Esophagus mucosa (tissue), 1 donor: ENCODE results near the gene EIF6. TPM values are rescaled to one million over a fixed set of nuclear protein-coding genes. Genes with fewer than 3 reads are reported as not detected.
"Not testable (repeated sequence)": the region's sequence is repeated elsewhere in the genome, so short reads cannot be mapped to it uniquely, and the experiment has no call there.

ENCODE experiments used
- ATAC-seq: fragments of 200-7000 bp; cut with Tn5 transposase; one replicate; pipeline ENCODE4 v1.9.1; 2020
- total RNA-seq: library from RNA; stranded (reverse); gene quantifications from one replicate; pipeline ENCODE4 v1.2.4, GENCODE V29; 2023
- donor health status: DM: yes; HTN: yes; CAD: no.

EIF6 gene
- total RNA-seq, 1 donor from 2014 or later = 256 TPM

DNA sequence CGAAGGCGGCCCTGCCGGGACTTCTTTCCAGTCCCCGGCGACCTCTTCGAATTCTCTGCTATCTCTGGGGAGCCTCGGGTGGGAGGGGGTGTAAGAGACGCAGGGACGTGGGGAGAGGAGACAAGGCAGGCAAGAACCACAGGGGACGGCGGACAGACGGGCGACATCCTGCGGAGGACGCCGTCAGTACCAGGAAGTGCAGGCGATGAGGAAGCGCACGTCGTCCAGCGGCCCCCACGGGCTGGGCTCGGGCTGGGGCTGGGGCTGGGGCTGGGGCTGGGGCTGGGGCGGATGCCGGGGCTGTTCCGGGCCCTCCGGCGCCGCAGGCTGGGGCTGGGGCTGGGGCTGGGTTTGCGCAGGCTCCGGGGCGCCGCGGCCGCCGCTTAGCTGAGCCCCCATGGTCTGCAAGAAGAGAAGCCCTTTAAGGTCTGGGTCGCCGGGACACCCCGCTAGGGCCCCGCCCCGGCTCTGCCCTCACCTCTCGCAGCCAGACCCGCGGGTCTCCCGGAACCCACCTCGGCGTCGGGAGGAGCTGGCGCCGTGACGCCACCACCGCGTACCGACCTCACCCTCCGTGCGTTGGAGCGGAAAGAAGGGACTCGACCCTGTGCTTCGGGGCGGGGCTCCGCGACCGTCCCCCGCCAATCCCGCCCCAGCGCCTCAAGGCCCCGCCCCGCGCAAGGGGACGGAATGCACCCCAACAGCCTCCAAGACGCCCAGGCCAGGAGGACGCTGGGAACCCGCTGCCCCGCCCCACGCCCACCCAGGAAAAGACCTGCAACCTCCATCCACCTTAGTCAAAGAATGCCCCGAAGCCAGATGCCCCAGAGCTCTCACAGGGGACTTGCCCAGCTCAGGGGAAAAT, 6.8 kb downstream of the EIF6 start, which contains the start of gene MMP24OS:
Gene MMP24OS, minus strand, starts transcription at position 592 of the 865 bp plus-strand sequence. Its CDS starts 193 bp downstream, at position 399.
- ATAC-seq = peak; percentile 83

- ATAC-seq = no peak
These were observed 7.4 kb downstream of the EIF6 start for GRCh38 chr20:35277127-35277526.

- ATAC-seq = no peak
These were observed 8.2 kb downstream of the EIF6 start for GRCh38 chr20:35276408-35276807.

GRCh38 chr20:35275741-35276251, 8.8 kb downstream of the EIF6 start:
- no peak for ATAC-seq

- no peak for ATAC-seq
These were observed 10.1 kb downstream of the EIF6 start for GRCh38 chr20:35274172-35275092.

DNA sequence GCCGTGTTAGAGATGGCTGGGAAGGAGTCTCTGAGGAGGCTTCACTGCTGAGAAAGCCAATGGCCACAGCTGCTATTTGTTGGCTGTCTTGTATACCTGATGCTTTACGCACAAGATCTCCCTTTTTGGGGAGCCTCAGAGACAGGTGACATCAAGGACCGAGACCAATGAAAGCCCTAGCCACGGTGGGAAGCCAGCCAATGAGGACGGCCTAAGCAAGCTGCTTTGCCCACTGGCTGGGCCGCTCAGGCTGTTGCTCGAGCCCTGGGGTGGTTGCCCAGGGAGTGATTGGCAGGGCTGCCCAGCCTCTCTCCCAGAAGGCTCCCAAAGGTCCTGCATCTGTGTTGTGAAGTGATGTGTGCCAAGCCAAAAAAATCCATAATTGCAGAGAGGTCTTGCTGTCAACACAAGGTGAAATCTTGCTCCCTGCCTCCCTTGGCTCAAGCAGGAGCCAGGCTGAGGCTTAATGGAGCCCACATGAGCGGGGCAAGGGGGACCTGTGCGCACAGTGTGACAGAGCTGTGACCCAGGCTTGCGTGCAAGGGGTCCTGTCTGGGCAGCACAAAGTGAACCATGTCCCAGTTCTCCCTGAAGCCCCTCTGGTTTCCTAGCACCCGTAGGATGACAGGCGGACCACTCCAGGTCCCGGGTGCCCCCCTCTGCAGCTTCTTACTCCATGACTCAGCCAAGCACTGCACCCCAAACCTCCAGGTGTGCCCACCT, 11.0 kb downstream of the EIF6 start:
- ATAC-seq = no peak

DNA sequence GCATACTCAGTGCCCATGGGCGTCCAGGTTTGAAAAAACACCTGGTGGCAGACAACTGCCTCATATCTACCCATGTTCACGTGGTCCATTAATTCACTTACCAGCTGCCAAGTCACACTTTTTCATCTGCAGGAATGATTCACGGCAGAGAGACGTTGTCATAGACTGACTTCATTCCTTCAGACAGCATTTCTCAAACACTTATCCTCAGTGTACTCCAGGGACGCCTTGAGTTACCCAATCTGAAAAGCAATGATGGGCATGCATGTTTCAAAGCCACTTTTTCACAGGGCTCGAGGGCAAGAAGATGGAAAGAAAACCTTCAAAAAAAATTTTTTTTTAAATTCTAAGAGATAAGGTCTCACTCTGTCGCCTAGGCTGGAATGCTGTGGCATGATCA, 12.7 kb downstream of the EIF6 start:
- ATAC-seq = peak; percentile 10

DNA sequence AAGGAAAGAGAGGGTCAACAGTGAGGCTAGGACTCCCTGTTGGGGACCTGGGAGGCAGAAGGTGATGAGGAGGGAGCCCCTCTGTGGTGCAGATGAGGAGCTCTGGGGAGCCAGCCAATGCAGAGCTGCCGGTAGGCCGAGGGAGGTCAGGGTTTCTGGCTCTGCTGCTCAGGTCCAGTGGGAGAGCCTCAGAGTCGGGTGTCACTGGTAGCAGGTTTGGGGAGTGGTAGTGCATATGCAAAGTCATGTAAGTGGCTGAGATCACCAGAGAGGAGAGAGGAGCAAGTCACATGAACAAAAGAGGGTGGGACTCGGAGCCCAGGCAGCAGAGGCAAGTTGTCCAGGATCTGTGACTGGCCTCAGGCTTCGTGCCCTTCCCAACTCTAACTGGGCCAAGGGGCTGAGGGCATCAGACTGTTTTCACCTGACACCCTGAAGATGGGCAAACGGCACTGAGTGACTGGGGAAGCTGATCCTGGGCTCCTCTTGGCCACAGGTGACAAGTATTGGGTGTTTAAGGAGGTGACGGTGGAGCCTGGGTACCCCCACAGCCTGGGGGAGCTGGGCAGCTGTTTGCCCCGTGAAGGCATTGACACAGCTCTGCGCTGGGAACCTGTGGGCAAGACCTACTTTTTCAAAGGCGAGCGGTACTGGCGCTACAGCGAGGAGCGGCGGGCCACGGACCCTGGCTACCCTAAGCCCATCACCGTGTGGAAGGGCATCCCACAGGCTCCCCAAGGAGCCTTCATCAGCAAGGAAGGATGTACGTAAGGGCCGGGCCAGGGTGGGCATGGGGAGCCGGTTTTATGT, 13.3 kb downstream of the EIF6 start:
- peak; percentile 11 for ATAC-seq

GRCh38 chr20:35270021-35270902, 14.3 kb downstream of the EIF6 start:
- no peak for ATAC-seq

GRCh38 chr20:35269055-35269781, 15.4 kb downstream of the EIF6 start:
- peak; percentile 44 for ATAC-seq

DNA sequence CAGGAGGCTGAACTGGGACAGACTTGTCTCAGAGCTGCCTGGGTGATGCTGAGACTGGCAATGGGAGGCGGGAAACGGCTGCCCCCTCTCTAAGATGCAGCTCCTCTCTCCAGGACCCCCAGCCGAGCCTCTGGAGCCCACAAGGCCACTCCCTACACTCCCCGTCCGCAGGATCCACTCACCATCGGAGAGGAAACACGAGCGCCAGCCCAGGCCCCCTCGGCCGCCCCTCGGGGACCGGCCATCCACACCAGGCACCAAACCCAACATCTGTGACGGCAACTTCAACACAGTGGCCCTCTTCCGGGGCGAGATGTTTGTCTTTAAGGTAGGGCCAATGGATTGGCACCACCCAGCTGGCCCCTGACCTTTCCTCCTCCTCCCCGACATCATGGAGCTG, 17.5 kb downstream of the EIF6 start:
- ATAC-seq = no peak

DNA sequence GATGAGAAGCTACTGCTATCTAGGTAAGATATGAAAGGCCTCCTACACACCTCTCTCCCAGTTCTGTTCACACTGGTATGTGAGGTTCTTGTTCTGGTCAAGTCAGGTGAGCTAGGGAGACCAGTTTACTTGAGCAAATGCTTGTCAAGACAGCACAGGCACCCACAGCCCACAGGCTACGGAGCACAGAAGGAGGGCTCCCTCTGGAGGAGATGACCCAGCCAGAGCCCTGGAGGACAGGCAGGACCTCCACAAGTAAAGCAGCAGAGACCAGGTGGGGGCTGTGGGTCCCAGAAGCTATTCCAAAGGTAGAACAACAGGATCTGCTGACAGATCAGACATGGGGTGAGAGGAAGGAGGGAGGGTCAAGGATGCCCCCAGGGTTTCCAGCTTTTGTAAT, 19.8 kb downstream of the EIF6 start:
- no peak for ATAC-seq

GRCh38 chr20:35263532-35264341, 20.8 kb downstream of the EIF6 start:
- no peak for ATAC-seq

GRCh38 chr20:35262731-35263531, 21.6 kb downstream of the EIF6 start:
- ATAC-seq = not testable (repeated sequence)

DNA sequence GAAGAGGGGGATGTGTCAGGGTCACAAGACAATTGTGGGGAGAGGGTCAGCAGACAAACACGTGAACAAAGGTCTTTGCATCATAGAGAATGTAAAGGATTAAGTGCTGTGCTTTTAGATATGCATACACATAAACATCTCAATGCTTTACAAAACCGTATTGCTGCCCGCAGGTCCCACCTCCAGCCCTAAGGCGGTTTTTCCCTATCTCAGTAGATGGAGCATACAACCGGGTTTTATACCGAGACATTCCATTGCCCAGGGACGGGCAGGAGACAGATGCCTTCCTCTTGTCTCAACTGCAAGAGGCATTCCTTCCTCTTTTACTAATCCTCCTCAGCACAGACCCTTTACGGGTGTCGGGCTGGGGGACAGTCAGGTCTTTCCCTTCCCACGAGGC, 22.3 kb downstream of the EIF6 start:
- not testable (repeated sequence) for ATAC-seq

- no peak for ATAC-seq
These were observed 24.1 kb downstream of the EIF6 start for GRCh38 chr20:35260426-35260825.

- no peak for ATAC-seq
These were observed 27.2 kb downstream of the EIF6 start for GRCh38 chr20:35257175-35257909.
